ENCODE measurements around the gene C18orf63. TPM values are rescaled to one million over a fixed set of nuclear protein-coding genes. Genes with fewer than 3 reads are reported as not detected.

C18orf63 gene
- total RNA-seq, 1 experiment from 2014 or later: not detected

GRCh38 chr18:74400813-74401212 is 85.2 kb downstream of the C18orf63 start:
- Histone ChIP-seq H3K27me3 (replicated peaks; ENCODE audit: insufficient read depth, low read depth, low read length, poor library complexity) (peaks cover 22% of the 10 kb centered on the region), H3K4me3 (ENCODE audit: low read depth, low read length, poor library complexity, severe bottlenecking) (no peak overlapping the region), H3K36me3 (ENCODE audit: insufficient read depth, low read length, poor library complexity, severe bottlenecking) (no peaks in the 10 kb centered on the region), H3K27ac (ENCODE audit: low read depth, low read length, poor library complexity, severe bottlenecking) (no peak overlapping the region), H3K4me1 (ENCODE audit: insufficient read depth, low read length, poor library complexity, severe bottlenecking) (no peaks in the 10 kb centered on the region), H3K9me3 (ENCODE audit: low read depth, low read length, poor library complexity, severe bottlenecking) (no peaks in the 10 kb centered on the region)
- intact Hi-C loops (cut with micrococcal nuclease; ENCODE audit: unreplicated experiment): loop anchor here (10.0 kb wide), 1 partner anchor 64 kb away; no protein-coding TSS in a partner anchor
- BruUV-seq (replicated peaks): no TSS peak
- no peak for DNase-seq (ENCODE audit: low spot score)
- TF ChIP-seq EZH2 (IDR thresholded peaks at IDR 0.05; ENCODE audit: borderline replicate concordance, low read depth, low read length, poor library complexity, severe bottlenecking) (no peak), CTCF (conservative IDR thresholded peaks at IDR 0.05; ENCODE audit: low read depth, low read length) (no peak)
- ChIA-PET POLR2A (ENCODE audit: low non-redundant PET) (no interaction called here), CTCF (no interaction called here)

GRCh38 chr18:74402806-74403433 is 87.3 kb downstream of the C18orf63 start:
- intact Hi-C loops (cut with micrococcal nuclease; ENCODE audit: unreplicated experiment): loop anchor here (10.0 kb wide), 1 partner anchor 62 kb away; no protein-coding TSS in a partner anchor

GRCh38 chr18:74407888-74408287 is 92.2 kb downstream of the C18orf63 start:
- H3K4me1 ChIP-seq (ENCODE audit: insufficient read depth, low read length, poor library complexity, severe bottlenecking): no peaks in the 10 kb centered on the region
- ChIA-PET POLR2A (ENCODE audit: low non-redundant PET) (no interaction called here), CTCF (no interaction called here)
- peaks cover 8% of the 10 kb centered on the region for H3K27me3 ChIP-seq (replicated peaks; ENCODE audit: insufficient read depth, low read depth, low read length, poor library complexity)
- BruUV-seq (replicated peaks): no TSS peak
- no peaks in the 10 kb centered on the region for H3K36me3 ChIP-seq (ENCODE audit: insufficient read depth, low read length, poor library complexity, severe bottlenecking)
- no peak overlapping the region for H3K27ac ChIP-seq (ENCODE audit: low read depth, low read length, poor library complexity, severe bottlenecking)
- intact Hi-C loops (cut with micrococcal nuclease; ENCODE audit: unreplicated experiment): loop anchor here (10.0 kb wide), 1 partner anchor 57 kb away; no protein-coding TSS in a partner anchor
- no peaks in the 10 kb centered on the region for H3K9me3 ChIP-seq (ENCODE audit: low read depth, low read length, poor library complexity, severe bottlenecking)
- DNase-seq (ENCODE audit: low spot score): no peak
- H3K4me3 ChIP-seq (ENCODE audit: low read depth, low read length, poor library complexity, severe bottlenecking): no peak overlapping the region
- no peak for TF ChIP-seq EZH2 (IDR thresholded peaks at IDR 0.05; ENCODE audit: borderline replicate concordance, low read depth, low read length, poor library complexity, severe bottlenecking)
- TF ChIP-seq CTCF (conservative IDR thresholded peaks at IDR 0.05; ENCODE audit: low read depth, low read length): no peak

More at GRCh38 chr18:74402806-74403433, 87.3 kb downstream of the C18orf63 start:
- H3K27me3 ChIP-seq (replicated peaks; ENCODE audit: insufficient read depth, low read depth, low read length, poor library complexity): peaks cover 29% of the 10 kb centered on the region
- BruUV-seq (replicated peaks): no TSS peak
- H3K4me3 ChIP-seq (ENCODE audit: low read depth, low read length, poor library complexity, severe bottlenecking): no peak overlapping the region
- H3K9me3 ChIP-seq (ENCODE audit: low read depth, low read length, poor library complexity, severe bottlenecking): no peaks in the 10 kb centered on the region
- no peaks in the 10 kb centered on the region for H3K4me1 ChIP-seq (ENCODE audit: insufficient read depth, low read length, poor library complexity, severe bottlenecking)
- no peaks in the 10 kb centered on the region for H3K36me3 ChIP-seq (ENCODE audit: insufficient read depth, low read length, poor library complexity, severe bottlenecking)
- ChIA-PET CTCF (no interaction called here), POLR2A (ENCODE audit: low non-redundant PET) (no interaction called here)
- TF ChIP-seq EZH2 (IDR thresholded peaks at IDR 0.05; ENCODE audit: borderline replicate concordance, low read depth, low read length, poor library complexity, severe bottlenecking) (no peak), CTCF (conservative IDR thresholded peaks at IDR 0.05; ENCODE audit: low read depth, low read length) (no peak)
- no peak overlapping the region for H3K27ac ChIP-seq (ENCODE audit: low read depth, low read length, poor library complexity, severe bottlenecking)
- DNase-seq (ENCODE audit: low spot score): no peak

Other genes with a start within 250 kb of the C18orf63 start
- 2.4 and 2.5 TPM in 2 replicates for gene FBXO15, start 168.0 kb upstream of the C18orf63 start, total RNA-seq (2021)
- gene TIMM21, start 167.3 kb upstream of the C18orf63 start, total RNA-seq (2021): 70.5 and 85.1 TPM in 2 replicates
- gene CYB5A, start 23.9 kb upstream of the C18orf63 start, total RNA-seq (2021): 38.7 and 39.2 TPM in 2 replicates
- not detected in 2 replicates for gene DIPK1C, start 141.5 kb downstream of the C18orf63 start, total RNA-seq (2021)
- 75.3 and 89.4 TPM in 2 replicates for gene CNDP2, start 180.5 kb downstream of the C18orf63 start, total RNA-seq (2021)
- gene CNDP1, start 218.7 kb downstream of the C18orf63 start, total RNA-seq (2021): not detected in 2 replicates